ENCODE data around the gene ADGRD1.
A peak's percentile ranks its signal among the peaks of the same experiment; 100 is the strongest.

Gene ADGRD1

DNA sequence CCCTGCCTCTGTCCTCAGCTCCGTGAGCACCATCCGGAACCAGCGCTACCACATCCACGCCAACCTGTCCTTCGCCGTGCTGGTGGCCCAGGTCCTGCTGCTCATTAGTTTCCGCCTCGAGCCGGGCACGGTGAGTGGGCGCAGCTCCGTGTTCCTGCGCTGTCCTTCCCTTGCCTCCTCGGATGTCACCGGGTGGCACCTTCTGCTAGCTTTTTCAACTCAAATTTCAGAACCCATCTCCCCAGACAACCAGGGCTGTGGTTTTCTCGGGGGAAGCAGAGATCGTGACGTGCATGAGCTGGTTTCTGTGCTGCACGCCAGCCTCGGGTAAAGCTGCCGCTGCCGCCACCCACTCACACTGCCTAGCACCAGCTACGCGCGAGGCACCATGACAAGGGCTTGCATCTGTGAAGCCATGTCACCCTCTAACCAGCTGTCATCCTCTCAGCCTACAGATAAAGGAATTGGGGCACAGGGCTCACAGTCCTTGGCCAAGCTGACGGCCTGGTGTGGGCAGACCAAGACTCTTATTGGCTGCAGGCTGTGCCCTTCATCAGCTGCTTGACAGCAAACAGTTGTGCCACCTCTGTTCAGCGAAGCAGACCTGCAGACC lies 152.1 kb downstream of the ADGRD1 start:
- Mint-ChIP-seq H3K27ac (no peak overlapping the region), H3K27me3 (ENCODE audit: low read depth, poor library complexity) (peaks cover 23% of the 10 kb centered on the region), H3K36me3 (ENCODE audit: low read depth) (no peaks in the 10 kb centered on the region), H3K4me3 (no peak overlapping the region), H3K9me3 (peaks cover 9% of the 10 kb centered on the region), H3K4me1 (peaks cover 27% of the 10 kb centered on the region)
- TF ChIP-seq, protein P1, sequence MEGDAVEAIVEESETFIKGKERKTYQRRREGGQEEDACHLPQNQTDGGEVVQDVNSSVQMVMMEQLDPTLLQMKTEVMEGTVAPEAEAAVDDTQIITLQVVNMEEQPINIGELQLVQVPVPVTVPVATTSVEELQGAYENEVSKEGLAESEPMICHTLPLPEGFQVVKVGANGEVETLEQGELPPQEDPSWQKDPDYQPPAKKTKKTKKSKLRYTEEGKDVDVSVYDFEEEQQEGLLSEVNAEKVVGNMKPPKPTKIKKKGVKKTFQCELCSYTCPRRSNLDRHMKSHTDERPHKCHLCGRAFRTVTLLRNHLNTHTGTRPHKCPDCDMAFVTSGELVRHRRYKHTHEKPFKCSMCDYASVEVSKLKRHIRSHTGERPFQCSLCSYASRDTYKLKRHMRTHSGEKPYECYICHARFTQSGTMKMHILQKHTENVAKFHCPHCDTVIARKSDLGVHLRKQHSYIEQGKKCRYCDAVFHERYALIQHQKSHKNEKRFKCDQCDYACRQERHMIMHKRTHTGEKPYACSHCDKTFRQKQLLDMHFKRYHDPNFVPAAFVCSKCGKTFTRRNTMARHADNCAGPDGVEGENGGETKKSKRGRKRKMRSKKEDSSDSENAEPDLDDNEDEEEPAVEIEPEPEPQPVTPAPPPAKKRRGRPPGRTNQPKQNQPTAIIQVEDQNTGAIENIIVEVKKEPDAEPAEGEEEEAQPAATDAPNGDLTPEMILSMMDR (IDR thresholded peaks at IDR 0.05), result no peak
- no peak for DNase-seq

DNA sequence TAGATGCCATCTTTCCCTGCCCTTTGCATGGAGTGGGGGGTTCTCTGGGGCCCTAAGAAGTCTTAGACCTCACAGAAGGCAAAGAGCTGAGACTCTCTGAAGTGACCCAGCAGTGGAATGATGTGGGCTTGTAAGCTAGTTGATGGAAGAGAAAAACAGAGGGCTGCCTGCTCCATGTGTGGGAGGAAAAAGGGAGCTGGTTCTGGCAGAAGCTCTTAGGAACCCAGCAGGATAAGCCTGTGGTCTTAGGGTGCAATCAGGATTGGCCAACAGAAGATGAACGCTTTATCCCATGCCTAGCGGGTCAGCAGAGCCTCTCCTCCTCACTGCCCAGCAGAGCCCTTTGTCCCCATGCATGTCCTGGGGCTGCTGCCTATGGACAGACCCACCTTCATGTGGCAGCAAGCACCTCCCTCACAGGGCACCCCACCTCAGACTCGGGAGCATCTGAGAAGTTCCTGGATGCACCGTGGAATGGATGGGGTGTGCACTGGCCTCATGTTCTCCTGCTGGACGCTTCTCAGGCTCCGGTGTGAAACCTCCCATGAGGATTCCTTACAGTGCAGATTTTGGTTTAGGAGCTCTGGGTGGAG lies 152.7 kb downstream of the ADGRD1 start:
- Mint-ChIP-seq H3K27me3 (ENCODE audit: low read depth, poor library complexity) (peaks cover 24% of the 10 kb centered on the region), H3K36me3 (ENCODE audit: low read depth) (no peaks in the 10 kb centered on the region), H3K9me3 (peaks cover 9% of the 10 kb centered on the region), H3K4me1 (peaks cover 27% of the 10 kb centered on the region), H3K4me3 (no peak overlapping the region), H3K27ac (peak overlapping the region; percentile 13)
- DNase-seq, result no peak
- TF ChIP-seq, protein P1 (IDR thresholded peaks at IDR 0.05), result no peak

DNA sequence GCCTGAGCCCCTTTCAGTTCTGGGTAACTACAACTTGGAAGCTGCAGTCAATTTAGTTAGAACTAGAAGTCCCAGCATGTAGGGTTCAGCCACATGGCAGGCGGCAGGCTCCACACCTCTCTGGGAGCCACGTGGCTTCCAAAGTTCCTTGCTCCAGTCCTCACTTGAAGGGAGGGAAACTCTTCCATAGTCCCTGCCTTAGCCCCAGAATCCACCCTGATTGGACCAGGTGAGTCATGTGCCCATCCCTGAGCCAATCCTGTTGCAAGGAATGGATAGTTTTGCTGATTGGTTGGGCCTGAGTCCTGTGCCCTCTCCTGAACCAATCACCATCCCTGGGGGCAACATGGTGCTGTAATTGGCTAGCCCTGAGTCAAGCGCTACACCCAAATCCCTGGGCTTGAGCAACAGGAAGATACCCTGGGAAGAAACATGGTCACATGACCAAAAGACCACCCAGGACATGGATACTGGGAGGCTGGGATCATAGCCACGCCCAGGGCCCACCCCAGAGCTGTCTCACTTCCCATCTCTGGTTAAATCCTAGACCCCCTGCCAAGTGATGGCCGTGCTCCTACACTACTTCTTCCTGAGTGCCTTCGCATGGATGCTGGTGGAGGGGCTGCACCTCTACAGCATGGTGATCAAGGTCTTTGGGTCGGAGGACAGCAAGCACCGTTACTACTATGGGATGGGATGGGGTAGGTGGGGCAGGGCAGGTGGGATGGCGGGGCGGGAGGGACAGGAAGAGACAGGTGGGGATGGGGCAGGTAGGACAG lies 154.7 kb downstream of the ADGRD1 start:
- H3K27ac Mint-ChIP-seq, result no peak overlapping the region
- H3K4me1 Mint-ChIP-seq, result peaks cover 42% of the 10 kb centered on the region
- no peak for DNase-seq
- peaks cover 28% of the 10 kb centered on the region for H3K27me3 Mint-ChIP-seq (ENCODE audit: low read depth, poor library complexity)
- no peak overlapping the region for H3K4me3 Mint-ChIP-seq
- H3K9me3 Mint-ChIP-seq, result peaks cover 9% of the 10 kb centered on the region
- no peaks in the 10 kb centered on the region for H3K36me3 Mint-ChIP-seq (ENCODE audit: low read depth)
- TF ChIP-seq, protein P1 (IDR thresholded peaks at IDR 0.05), result no peak

DNA sequence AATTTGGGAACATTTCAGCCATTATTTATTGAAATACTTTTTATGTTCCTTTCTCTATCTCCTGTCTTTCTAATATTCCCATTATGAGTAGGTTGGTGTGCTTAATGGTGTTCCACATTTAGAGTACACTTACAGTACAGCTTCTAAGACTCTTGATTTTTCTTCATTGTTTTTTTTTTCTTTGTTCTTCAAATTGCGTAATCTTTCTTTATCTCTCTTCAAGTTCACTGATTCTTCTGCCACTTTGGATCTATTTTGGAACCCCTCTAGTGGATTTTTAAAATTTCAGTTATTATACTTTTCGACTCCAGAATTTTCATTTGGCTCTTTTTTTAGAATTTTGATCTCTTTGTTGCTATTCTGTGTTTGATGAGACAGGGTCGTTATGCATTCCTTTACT lies 157.7 kb downstream of the ADGRD1 start:
- peaks cover 29% of the 10 kb centered on the region for H3K27me3 Mint-ChIP-seq (ENCODE audit: low read depth, poor library complexity)
- DNase-seq, result no peak
- no peak overlapping the region for H3K4me3 Mint-ChIP-seq
- no peak overlapping the region for H3K27ac Mint-ChIP-seq
- peaks cover 9% of the 10 kb centered on the region for H3K9me3 Mint-ChIP-seq
- no peaks in the 10 kb centered on the region for H3K36me3 Mint-ChIP-seq (ENCODE audit: low read depth)
- peaks cover 48% of the 10 kb centered on the region for H3K4me1 Mint-ChIP-seq
- TF ChIP-seq, protein P1 (IDR thresholded peaks at IDR 0.05), result no peak

DNA sequence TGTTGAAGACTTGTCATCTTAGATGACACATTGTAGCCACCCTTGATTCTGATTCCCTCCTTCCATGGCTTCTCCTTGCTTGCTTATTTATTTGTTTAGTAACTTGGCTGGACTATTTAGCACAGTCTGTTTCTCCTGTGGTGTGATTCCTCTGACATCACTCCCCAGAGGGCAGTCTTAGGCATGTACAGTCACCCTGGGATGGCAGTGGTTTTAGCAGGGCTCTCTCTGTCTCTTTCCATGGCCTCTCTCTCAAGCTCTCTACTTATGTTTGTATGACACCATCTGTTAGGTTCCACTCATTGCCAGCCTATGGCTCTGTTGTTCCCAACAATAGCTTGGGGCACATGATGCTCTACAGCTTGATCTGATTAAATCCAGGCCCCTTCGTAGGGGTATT lies 158.3 kb downstream of the ADGRD1 start:
- TF ChIP-seq, protein P1 (IDR thresholded peaks at IDR 0.05), result no peak
- peaks cover 9% of the 10 kb centered on the region for H3K9me3 Mint-ChIP-seq
- H3K4me1 Mint-ChIP-seq, result peaks cover 53% of the 10 kb centered on the region
- DNase-seq, result no peak
- H3K27me3 Mint-ChIP-seq (ENCODE audit: low read depth, poor library complexity), result peaks cover 27% of the 10 kb centered on the region
- no peaks in the 10 kb centered on the region for H3K36me3 Mint-ChIP-seq (ENCODE audit: low read depth)
- no peak overlapping the region for H3K27ac Mint-ChIP-seq
- H3K4me3 Mint-ChIP-seq, result no peak overlapping the region

Data from nephron progenitor cell (in vitro differentiated cells).